IMR-90 (cell line): ENCODE measurements around the gene HIVEP3. TPM values are rescaled to one million over a fixed set of nuclear protein-coding genes. Genes with fewer than 3 reads are reported as not detected.

Experiments
- ATAC-seq: fragments of 200-7000 bp; cut with Tn5 transposase; 2 replicates; pipeline ENCODE4 v1.9.1; 2020; ENCODE audit warnings: low read depth, mild to moderate bottlenecking, moderate library complexity
- BruUV-seq: library from RNA; stranded (reverse); fragments of 400-500 nt; replicated peaks from 2 replicates; lab custom pipeline; 2021; lab: Mats Ljungman, UMichigan
- CTCF ChIA-PET: fragments of 300-600 bp; formaldehyde crosslinking; extraction: SDS; loops from one replicate; lab custom pipeline; 2021; ENCODE audit warnings: antibody characterized with exemption; lab: Yijun Ruan, JAX
- POLR2A ChIA-PET: fragments of 300-600 bp; sonication (Branson Sonifier 250); formaldehyde crosslinking; loops from one replicate; lab custom pipeline; 2022; ENCODE audit warnings: antibody characterized with exemption; ENCODE audit not compliant: unreplicated experiment; lab: Charles Lee
- DNase-seq: peaks from one replicate; pipeline ENCODE4 v3.0.0; 2013
- H2AFZ ChIP-seq: replicated peaks from 2 replicates; pipeline ENCODE3; 2013; ENCODE audit warnings: low read length, mild to moderate bottlenecking; ENCODE audit not compliant: poor library complexity
- H2AK5ac ChIP-seq: 2 replicates; pipeline ENCODE4 v1.6.1; 2013; ENCODE audit warnings: low read depth, low read length, inconsistent platforms
- H2AK9ac ChIP-seq: replicated peaks from 2 replicates; pipeline ENCODE3; 2013; ENCODE audit warnings: mild to moderate bottlenecking, low read depth, low read length, moderate library complexity; ENCODE audit not compliant: poor library complexity
- H2BK120ac ChIP-seq: 2 replicates; pipeline ENCODE4 v1.6.1; 2013; ENCODE audit warnings: low read depth, low read length, inconsistent platforms
- H2BK15ac ChIP-seq: 3 replicates; pipeline ENCODE4 v1.6.1; 2013; ENCODE audit warnings: low read depth, low read length, inconsistent platforms
- H2BK20ac ChIP-seq: 2 replicates; pipeline ENCODE4 v1.6.1; 2013; ENCODE audit warnings: low read depth, mild to moderate bottlenecking, inconsistent platforms, low read length, moderate library complexity
- H2BK5ac ChIP-seq: 2 replicates; pipeline ENCODE4 v1.6.1; 2013; ENCODE audit warnings: mild to moderate bottlenecking, low read depth, low read length, inconsistent platforms; ENCODE audit not compliant: poor library complexity, severe bottlenecking
- H3K14ac ChIP-seq: replicated peaks from 2 replicates; pipeline ENCODE4 v1.6.1; 2013; ENCODE audit warnings: low read depth, low read length, inconsistent platforms
- H3K18ac ChIP-seq: 2 replicates; pipeline ENCODE4 v1.6.1; 2013; ENCODE audit warnings: low read depth, low read length, control low read depth
- H3K23ac ChIP-seq: 2 replicates; pipeline ENCODE4 v1.6.1; 2013; ENCODE audit warnings: low read depth, low read length, inconsistent platforms
- H3K27ac ChIP-seq: 2 replicates; pipeline ENCODE4 v1.5.1; 2013; ENCODE audit warnings: mild to moderate bottlenecking, control low read depth, low read length; ENCODE audit not compliant: insufficient read depth
- H3K27me3 ChIP-seq: 2 replicates; pipeline ENCODE4 v1.6.1; 2013; ENCODE audit warnings: low read length; ENCODE audit not compliant: control insufficient read depth, insufficient read depth
- H3K36me3 ChIP-seq: 2 replicates; pipeline ENCODE4 v1.6.1; 2013; ENCODE audit warnings: low read length, mixed read lengths; ENCODE audit not compliant: control insufficient read depth, insufficient read depth
- H3K4ac ChIP-seq: 2 replicates; pipeline ENCODE4 v1.6.1; 2013; ENCODE audit warnings: low read depth, low read length, inconsistent platforms
- H3K4me1 ChIP-seq: 2 replicates; pipeline ENCODE4 v1.6.1; 2013; ENCODE audit warnings: low read length, mixed read lengths; ENCODE audit not compliant: control insufficient read depth, insufficient read depth
- H3K4me2 ChIP-seq: 2 replicates; pipeline ENCODE4 v1.6.1; 2013; ENCODE audit warnings: low read depth, mild to moderate bottlenecking, control low read depth, low read length, moderate library complexity
- H3K4me3 ChIP-seq: 2 replicates; pipeline ENCODE4 v1.5.1; 2013; ENCODE audit warnings: low read depth, mild to moderate bottlenecking, control low read depth, low read length, moderate library complexity; ENCODE audit not compliant: insufficient read depth
- H3K56ac ChIP-seq: 2 replicates; pipeline ENCODE4 v1.6.1; 2013; ENCODE audit warnings: low read length, inconsistent platforms; ENCODE audit not compliant: insufficient read depth; ENCODE audit errors: extremely low read depth
- H3K79me1 ChIP-seq, 2 experiments: 2 replicates each; pipeline ENCODE4 v1.6.1; 2013; ENCODE audit warnings: low read length in 2 of 2, inconsistent platforms in 1 of 2, low read depth in 1 of 2
- H3K9ac ChIP-seq: 2 replicates; pipeline ENCODE4 v1.6.1; 2013; ENCODE audit warnings: low read depth, low read length, control low read depth
- H3K9me1 ChIP-seq: 2 replicates; pipeline ENCODE4 v1.6.1; 2013; ENCODE audit warnings: low read length, inconsistent platforms; ENCODE audit not compliant: insufficient read depth
- H3K9me3 ChIP-seq: 2 replicates; pipeline ENCODE4 v1.6.1; 2013; ENCODE audit warnings: low read length; ENCODE audit not compliant: control insufficient read depth, insufficient read depth
- H4K20me1 ChIP-seq: 2 replicates; pipeline ENCODE4 v1.6.1; 2013; ENCODE audit warnings: low read length, inconsistent platforms; ENCODE audit not compliant: insufficient read depth
- H4K5ac ChIP-seq: 2 replicates; pipeline ENCODE4 v1.6.1; 2013; ENCODE audit warnings: mild to moderate bottlenecking, low read depth, low read length, control low read depth
- H4K8ac ChIP-seq, 2 experiments: 2 replicates each; pipeline ENCODE4 v1.6.1; 2013; ENCODE audit warnings: low read depth in 2 of 2, low read length in 2 of 2, control low read depth in 1 of 2, inconsistent platforms in 1 of 2
- H4K91ac ChIP-seq: 2 replicates; pipeline ENCODE4 v1.6.1; 2013; ENCODE audit warnings: low read depth, low read length, inconsistent platforms; ENCODE audit not compliant: insufficient read depth
- CEBPB ChIP-seq: IDR thresholded peaks from 2 replicates; pipeline ENCODE4 v1.6.1; 2012; ENCODE audit warnings: low read depth, low read length, improper control_type of control experiment
- CHD1 ChIP-seq: IDR thresholded peaks from 2 replicates; pipeline ENCODE4 v1.6.1; 2012; ENCODE audit warnings: low read depth, low read length, improper control_type of control experiment
- FOS ChIP-seq: fragments of 150-350 bp; IDR thresholded peaks from 2 replicates; pipeline ENCODE4 v1.6.1; 2016; ENCODE audit warnings: low read depth, low read length
- MAZ ChIP-seq: IDR thresholded peaks from 2 replicates; pipeline ENCODE4 v1.6.1; 2012; ENCODE audit warnings: low read depth, mild to moderate bottlenecking, low read length, improper control_type of control experiment, moderate library complexity, borderline replicate concordance
- RAD21 ChIP-seq: IDR thresholded peaks from 2 replicates; pipeline ENCODE4 v1.6.1; 2012; ENCODE audit warnings: low read length, improper control_type of control experiment
- SMC3 ChIP-seq: fragments of 150-350 bp; IDR thresholded peaks from 2 replicates; pipeline ENCODE4 v1.6.1; 2016; ENCODE audit warnings: low read depth, mild to moderate bottlenecking, antibody characterized with exemption, low read length, moderate library complexity
- WGBS, 2 experiments: methylation state at CpG; one replicate each; pipeline versions ENCODE4 v1.1.5 to v1.1.7; 2013; ENCODE audit warnings: missing lambda C conversion rate in 2 of 2; ENCODE audit not compliant: insufficient read length in 1 of 2; ENCODE audit errors: extremely low coverage in 2 of 2; 5-methylcytosine and 5-hydroxymethylcytosine counted together
- dilution Hi-C: fragments of 300-500 bp; cut with HindIII; formaldehyde crosslinking; loops from one replicate; pipeline ENCODE4 v1.14.3; 2018; ENCODE audit warnings: low sequenced_read_pairs; ENCODE audit not compliant: unreplicated experiment
- in situ Hi-C: fragments of 300-500 bp; cut with MboI; formaldehyde crosslinking; loops from 3 replicates; pipeline ENCODE4 v1.14.3; 2019; ENCODE audit warnings: low sequenced_read_pairs, inconsistent platforms, mixed read lengths
- intact Hi-C: fragments of 100-400 bp; cut with micrococcal nuclease; formaldehyde crosslinking; loops from 2 replicates; pipeline ENCODE4 v1.10.0; 2022
- polyA plus RNA-seq, 3 experiments: library from polyadenylated mRNA; depleted of rRNA; stranded (reverse); fragments of >200 nt; gene quantifications; 2 replicates each; pipeline ENCODE4 v1.2.3, GENCODE V29; 2012; ENCODE audit warnings: low replicate concordance in 1 of 3
- total RNA-seq: library from RNA; depleted of rRNA; stranded (reverse); fragments of >200 nt; gene quantifications from 2 replicates; pipeline ENCODE4 v1.2.3, GENCODE V29; 2012
- TF ChIP-seq, protein P1 (sequence below): fragments of 150-350 bp; IDR thresholded peaks from 2 replicates; pipeline ENCODE4 v1.6.1; 2017; ENCODE audit warnings: mild to moderate bottlenecking, antibody characterized with exemption, low read length, low read depth
- TF ChIP-seq, protein P2 (sequence below): conservative IDR thresholded peaks from 2 replicates; pipeline ENCODE4 v1.5.1; 2012; ENCODE audit warnings: mild to moderate bottlenecking, low read depth, low read length, improper control_type of control experiment

HIVEP3 gene
- total and polyA plus RNA-seq, 2 of the 4 experiments (the other 2 are of a cell fraction): 1.4 to 4.0 TPM

DNA sequence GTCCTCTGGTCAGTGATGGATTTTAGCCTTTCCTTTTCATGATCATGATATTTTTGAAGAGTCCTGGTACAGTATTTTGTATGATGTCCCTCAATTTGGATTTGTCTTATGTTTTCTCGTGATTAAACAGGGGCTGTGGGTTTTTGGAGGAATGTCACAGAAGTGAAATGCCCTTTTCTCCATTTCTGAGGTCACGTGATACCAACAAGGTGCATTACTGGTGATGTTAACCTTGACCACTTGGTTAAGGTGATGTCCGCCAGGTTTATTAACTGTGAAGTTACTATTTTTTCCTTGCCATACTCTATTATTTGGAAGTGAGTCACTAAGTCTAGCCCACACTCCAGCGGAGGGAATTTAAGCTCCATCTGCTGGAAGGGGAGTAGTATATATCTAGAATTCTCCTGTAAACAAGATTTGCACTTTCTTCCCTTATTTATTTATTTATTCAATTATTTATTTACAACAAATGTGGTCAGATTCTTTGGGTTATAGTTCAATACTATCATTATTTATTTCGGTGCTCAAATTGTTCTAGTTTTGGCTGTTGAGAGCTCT, 123.4 kb downstream of the HIVEP3 start:
- dilution Hi-C loops: no loop called here
- peak; percentile 88 for ATAC-seq

More for the DNA sequence above, 123.4 kb downstream of the HIVEP3 start:
- Histone ChIP-seq H3K56ac (no peak overlapping the region), H2AFZ (no peak overlapping the region), H3K23ac (no peak overlapping the region), H3K27ac (no peak overlapping the region), H2BK120ac (no peak overlapping the region), H2BK5ac (no peak overlapping the region), H2BK20ac (peak overlapping the region; percentile 51; the same call in 1 of the 2 replicates), H3K4me1 (no peaks in the 10 kb centered on the region; the same call in 1 of the 2 replicates), H4K5ac (no peak overlapping the region), H4K20me1 (no peaks in the 10 kb centered on the region), H3K79me1 (no peaks in the 10 kb centered on the region), H3K14ac (no peak overlapping the region), H3K18ac (no peak overlapping the region), H3K9me1 (no peaks in the 10 kb centered on the region), H2AK9ac (no peak overlapping the region), H3K27me3 (peaks cover 4% of the 10 kb centered on the region; the same call in 1 of the 2 replicates), H3K4ac (no peak overlapping the region), H4K91ac (no peak overlapping the region), H3K9ac (no peak overlapping the region), H4K8ac (no peak overlapping the region), H3K36me3 (no peaks in the 10 kb centered on the region), H3K4me2 (no peak overlapping the region), H2BK15ac (0 out of 3 replicates have a peak overlapping the region, but pooled peaks have one; percentile 47), H2AK5ac (no peak overlapping the region), H3K9me3 (no peaks in the 10 kb centered on the region), H3K4me3 (no peak overlapping the region)
- intact Hi-C loops: loop anchor here (1.0 to 5.0 kb wide), 3 partner anchors 221 to 528 kb away; no protein-coding TSS in a partner anchor
- POLR2A ChIA-PET: no interaction called here
- no CpG with 5 or more reads among the region's 5 CpGs for WGBS, 2 experiments
- TF ChIP-seq, protein P1, sequence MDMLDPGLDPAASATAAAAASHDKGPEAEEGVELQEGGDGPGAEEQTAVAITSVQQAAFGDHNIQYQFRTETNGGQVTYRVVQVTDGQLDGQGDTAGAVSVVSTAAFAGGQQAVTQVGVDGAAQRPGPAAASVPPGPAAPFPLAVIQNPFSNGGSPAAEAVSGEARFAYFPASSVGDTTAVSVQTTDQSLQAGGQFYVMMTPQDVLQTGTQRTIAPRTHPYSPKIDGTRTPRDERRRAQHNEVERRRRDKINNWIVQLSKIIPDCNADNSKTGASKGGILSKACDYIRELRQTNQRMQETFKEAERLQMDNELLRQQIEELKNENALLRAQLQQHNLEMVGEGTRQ: no peak
- TF ChIP-seq FOS (peak; percentile 30; the same call in 1 of the 2 replicates), SMC3 (peak; percentile 93), MAZ (no peak), CEBPB (no peak), RAD21 (peak; percentile 85), CHD1 (no peak)
- TF ChIP-seq, protein P2, sequence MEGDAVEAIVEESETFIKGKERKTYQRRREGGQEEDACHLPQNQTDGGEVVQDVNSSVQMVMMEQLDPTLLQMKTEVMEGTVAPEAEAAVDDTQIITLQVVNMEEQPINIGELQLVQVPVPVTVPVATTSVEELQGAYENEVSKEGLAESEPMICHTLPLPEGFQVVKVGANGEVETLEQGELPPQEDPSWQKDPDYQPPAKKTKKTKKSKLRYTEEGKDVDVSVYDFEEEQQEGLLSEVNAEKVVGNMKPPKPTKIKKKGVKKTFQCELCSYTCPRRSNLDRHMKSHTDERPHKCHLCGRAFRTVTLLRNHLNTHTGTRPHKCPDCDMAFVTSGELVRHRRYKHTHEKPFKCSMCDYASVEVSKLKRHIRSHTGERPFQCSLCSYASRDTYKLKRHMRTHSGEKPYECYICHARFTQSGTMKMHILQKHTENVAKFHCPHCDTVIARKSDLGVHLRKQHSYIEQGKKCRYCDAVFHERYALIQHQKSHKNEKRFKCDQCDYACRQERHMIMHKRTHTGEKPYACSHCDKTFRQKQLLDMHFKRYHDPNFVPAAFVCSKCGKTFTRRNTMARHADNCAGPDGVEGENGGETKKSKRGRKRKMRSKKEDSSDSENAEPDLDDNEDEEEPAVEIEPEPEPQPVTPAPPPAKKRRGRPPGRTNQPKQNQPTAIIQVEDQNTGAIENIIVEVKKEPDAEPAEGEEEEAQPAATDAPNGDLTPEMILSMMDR: peak; percentile 75
- CTCF ChIA-PET: interaction anchor here (1.0 to 1.2 kb wide), 4 partner anchors 15 to 280 kb away, joined by 3 to 5 read pairs (median 3); no protein-coding TSS in a partner anchor
- no TSS peak for BruUV-seq
- in situ Hi-C loops: loop anchor here (5.0 kb wide), 1 partner anchor 223 kb away; no protein-coding TSS in a partner anchor
- DNase-seq: peak; percentile 73
